ENCODE data around the gene KLHL15.
A peak's percentile ranks its signal among the peaks of the same experiment; 100 is the strongest.
"Not testable (repeated sequence)": the region's sequence is repeated elsewhere in the genome, so short reads cannot be mapped to it uniquely, and the experiment has no call there.

The KLHL15 gene, protein sequence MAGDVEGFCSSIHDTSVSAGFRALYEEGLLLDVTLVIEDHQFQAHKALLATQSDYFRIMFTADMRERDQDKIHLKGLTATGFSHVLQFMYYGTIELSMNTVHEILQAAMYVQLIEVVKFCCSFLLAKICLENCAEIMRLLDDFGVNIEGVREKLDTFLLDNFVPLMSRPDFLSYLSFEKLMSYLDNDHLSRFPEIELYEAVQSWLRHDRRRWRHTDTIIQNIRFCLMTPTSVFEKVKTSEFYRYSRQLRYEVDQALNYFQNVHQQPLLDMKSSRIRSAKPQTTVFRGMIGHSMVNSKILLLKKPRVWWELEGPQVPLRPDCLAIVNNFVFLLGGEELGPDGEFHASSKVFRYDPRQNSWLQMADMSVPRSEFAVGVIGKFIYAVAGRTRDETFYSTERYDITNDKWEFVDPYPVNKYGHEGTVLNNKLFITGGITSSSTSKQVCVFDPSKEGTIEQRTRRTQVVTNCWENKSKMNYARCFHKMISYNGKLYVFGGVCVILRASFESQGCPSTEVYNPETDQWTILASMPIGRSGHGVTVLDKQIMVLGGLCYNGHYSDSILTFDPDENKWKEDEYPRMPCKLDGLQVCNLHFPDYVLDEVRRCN

DNA sequence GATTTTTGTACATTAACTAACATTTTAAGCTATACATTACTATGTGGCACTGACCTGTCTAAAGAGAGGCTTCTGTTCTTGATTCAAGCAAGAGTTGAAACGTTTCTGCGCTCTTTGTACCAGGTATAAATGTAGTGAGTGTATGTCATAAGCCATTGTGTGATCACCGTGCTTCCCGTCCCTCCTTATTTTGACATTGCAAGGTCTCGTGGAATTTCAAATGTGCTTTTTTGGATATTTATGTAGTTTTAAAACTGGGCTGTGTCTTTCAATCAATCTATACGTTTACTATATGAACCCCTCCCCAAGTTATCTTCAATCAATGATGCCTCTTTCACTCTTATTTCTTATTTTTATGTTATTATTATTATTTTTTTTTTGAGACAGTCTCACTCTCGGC lies at the start of gene KLHL15:
TSS of gene KLHL15 (minus strand) at position 101 of the 400 bp plus-strand sequence. CDS start 20,493 bp downstream, outside the sequence.
- no peak for DNase-seq

DNA sequence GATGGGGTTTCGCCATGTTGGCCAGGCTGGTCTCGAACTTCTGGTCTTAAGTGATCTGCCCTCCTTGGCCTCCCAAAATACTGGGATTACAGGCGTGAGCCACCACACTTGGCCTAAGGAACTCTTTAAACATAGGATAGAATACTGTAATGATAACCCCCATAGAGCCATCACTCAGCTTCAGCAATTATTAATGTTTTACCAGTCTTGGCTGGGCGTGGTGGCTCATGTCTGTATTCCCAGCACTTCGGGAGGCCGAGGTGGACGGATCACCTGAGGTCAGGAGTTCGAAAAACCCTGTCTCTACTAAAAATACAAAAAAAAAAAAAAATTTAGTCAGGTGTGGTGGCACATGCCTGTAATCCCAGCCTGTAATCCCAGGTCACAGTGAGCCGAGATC lies 42.9 kb upstream of the KLHL15 start:
- DNase-seq: no peak

DNA sequence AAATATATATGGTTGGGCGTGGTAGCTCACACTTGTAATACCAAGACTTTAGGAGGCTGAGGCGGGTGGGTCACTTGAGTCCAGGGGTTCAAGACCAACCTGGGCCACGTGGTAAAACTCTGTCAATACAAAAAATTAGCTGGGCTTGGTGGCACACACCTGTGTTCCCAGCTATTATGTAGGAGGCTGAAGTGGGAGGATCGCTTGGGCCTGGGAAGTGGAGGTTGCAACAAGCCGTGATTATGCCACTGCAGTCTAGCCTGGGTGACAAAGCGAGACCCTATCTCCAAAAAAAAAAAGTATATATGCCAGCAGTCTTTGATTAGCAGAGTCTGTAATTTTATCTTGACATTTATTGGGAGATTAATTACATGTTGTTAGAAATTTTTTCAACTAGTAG lies 36.5 kb upstream of the KLHL15 start:
- DNase-seq: no peak

DNA sequence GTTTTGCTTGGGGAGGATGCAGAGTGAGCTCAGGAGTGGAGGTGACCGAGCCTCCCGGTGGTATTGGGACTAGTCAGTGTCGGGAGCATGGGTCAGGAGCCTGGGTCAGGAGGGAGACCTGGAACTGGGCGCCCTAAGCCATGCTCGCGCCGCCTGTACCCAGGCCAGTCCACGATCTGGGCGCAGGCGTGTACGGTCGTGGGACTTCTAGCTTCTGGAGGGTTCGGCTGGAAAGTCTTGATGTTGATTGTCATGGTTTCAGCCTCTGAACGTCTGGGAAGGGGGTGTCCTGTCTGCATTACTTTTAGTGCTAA lies 28.0 kb upstream of the KLHL15 start:
- DNase-seq: no peak

DNA sequence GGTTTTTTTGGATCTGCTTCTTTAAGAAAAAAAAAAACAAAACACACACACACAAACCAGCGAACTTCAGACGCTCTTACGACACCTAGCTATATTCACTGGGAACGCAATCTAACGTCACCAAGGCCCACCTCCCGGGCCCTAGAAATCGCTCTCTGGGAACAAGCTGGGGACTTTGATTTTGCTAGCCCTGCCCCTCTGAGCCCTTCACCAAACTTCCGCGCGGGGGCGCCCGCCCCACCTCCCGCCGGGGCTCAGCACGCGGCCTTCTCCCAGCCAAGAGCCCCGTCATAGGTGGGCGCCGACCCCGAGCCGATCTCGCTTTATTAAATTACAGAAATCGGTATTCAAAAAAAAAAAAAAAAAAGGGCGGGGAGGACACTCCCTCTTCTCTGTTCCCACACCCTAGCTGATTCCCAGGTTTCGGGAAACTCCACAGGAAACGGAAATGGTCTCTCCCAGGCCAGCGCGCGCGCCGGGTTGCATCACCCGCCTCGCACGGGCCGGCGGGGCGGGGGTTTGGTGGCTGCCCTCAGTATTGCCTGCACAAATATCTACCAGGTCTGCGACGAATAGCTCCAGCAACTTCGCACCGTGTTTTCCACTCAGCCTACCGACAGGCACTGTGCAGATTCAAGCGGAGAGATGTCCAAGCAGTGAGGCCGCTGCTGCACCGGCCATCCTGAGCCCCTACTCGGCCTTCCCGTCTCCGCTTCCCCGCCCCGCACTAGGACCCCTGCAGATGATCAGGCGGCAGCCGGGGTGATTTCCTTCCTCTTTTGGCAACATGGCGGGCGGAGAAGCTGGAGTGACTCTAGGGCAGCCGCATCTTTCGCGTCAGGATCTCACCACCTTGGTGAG lies 27.4 kb upstream of the KLHL15 start, which contains the start of gene EIF2S3:
TSS of gene EIF2S3 (plus strand) at position 775 of the 861 bp plus-strand sequence. CDS start at position 788, 13 bp downstream.
- DNase-seq: peak; percentile 90

DNA sequence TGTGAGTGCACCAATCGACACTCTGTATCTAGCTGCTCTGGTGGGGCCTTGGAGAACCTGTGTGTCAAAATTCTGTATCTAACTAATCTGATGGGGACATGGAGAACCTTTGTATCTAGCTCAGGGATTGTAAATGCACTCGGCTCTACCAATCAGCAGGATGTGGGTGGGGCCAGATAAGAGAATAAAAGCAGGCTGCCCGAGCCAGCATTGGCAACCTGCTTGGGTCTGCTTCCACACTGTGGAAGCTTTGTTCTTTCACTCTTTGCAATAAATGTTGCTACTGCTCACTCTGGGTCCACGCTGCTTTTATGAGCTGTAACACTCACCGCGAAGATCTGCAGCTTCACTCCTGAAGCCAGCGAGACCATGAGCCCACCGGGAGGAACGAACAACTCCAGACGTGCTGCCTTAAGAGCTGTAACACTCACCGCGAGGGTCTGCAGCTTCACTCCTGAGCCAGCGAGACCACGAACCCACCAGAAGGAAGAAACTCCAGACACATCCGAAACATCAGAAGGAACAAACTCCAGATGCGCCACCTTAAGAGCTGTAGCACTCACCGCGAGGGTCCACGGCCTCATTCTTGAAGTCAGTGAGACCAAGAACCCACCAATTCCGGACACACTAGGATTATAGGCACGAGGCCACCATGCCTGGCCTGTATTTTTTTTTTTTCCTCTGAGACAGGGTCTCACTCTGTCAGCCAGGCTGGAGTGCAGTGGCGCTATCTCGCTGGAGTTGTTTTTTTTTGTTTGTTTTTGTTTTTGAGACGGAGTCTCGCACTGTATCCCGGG lies 23.7 kb upstream of the KLHL15 start:
- DNase-seq: not testable (repeated sequence)

DNA sequence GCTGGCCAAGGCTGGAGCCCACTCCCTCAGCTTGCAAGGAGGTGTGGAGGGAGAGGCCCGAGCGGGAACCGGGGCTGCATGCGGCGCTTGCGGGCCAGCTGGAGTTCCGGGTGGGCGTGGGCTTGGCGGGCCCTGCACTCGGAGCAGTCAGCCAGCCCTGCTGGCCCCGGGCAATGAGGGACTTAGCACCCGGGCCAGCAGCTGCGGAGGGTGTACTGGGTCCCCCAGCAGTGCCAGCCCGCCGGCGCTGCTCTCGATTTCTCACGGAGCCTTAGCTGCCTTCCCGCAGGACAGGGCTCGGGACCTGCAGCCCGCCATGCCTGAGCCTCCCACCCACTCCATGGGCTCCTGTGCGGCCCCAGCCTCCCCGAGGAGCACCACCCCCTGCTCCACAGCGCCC lies 22.7 kb upstream of the KLHL15 start:
- not testable (repeated sequence) for DNase-seq

DNA sequence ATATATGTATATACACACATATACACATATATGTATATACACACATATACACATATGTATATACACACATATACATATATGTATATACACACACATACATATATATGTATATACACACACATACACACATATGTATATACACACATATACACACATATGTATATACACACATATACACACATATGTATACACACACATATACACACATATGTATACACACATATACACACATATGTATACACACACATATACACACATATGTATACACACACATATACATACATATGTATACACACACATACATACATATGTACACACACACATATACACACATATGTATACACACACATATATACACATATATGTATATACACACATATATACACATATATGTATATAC lies 19.1 kb upstream of the KLHL15 start:
- not testable (repeated sequence) for DNase-seq

DNA sequence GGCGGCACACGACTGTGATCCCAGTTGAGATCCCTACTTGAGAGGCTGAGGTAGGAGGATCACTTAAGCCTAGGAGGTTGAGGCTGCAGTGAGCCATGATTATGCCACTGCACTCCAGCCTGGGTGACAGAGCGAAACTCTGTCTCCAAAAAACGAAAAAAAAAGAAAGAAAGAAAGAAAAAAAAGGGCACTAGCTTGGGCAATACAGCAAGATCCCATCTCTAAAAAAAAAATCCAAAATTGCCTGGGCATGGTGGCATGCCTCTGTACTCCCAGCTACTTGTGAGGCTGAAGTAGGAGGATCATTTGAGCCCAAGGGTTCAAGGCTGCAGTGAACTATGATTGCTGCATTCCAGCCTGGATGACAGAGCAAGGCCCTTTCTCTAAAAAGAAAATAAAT lies 10.7 kb upstream of the KLHL15 start:
- no peak for DNase-seq

DNA sequence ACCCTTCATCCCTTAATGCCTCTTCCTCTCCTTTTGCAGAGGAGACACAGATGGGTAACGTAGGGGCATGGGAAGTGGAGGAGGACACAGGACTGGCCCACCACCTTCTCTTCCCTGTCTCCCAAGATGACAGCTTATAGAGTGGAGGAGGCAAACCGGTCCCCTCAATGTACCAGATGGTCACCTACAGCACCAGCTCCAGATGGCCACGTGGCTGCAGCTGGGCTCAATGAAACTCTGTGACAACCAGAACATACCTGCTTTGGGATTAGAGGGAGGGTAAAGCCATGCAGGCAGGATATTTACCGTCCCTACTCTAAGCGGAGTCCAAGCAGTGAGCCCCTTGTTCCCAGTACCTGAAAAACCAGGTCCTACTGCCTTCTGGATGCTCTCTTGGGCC lies 7.5 kb upstream of the KLHL15 start:
- no peak for DNase-seq

DNA sequence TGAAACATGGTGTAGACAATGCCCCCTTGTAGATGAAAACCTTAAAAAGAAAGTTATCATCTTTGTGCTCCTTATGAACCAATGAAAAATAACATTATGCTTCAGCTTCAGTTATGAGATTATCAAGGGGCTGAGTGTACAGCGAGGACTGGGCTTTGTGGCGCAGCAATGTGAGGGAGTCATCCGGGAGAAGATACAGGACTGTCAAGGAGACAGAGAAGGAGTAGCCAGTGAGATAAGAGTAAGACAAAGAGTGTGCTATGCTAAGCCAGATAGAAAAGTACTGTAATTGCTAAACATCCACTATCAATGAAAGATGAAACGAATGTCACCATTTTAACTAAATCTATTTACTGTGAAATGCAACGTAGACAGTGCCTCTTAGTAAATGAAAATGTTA lies 3.6 kb upstream of the KLHL15 start:
- DNase-seq: no peak

DNA sequence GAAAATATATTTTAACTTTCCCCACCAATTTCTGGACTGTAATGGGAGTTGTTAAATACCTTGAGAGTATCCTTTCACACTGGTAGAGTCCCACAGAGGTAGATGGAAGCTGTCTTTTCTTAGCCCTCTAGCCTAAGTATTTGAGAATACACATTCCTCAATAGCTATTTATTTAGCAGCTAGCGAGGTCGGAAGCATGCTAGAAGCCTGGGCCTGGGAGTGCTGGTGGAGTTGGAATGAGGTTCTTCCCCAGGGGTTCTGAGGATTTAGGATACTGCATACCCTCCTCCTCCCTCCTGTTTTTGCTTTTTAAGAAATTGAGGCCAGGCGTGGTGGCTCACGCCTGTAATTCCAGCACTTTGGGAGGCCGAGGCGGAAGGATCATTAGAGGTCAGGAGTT lies 999 bp upstream of the KLHL15 start:
- DNase-seq: no peak

DNA sequence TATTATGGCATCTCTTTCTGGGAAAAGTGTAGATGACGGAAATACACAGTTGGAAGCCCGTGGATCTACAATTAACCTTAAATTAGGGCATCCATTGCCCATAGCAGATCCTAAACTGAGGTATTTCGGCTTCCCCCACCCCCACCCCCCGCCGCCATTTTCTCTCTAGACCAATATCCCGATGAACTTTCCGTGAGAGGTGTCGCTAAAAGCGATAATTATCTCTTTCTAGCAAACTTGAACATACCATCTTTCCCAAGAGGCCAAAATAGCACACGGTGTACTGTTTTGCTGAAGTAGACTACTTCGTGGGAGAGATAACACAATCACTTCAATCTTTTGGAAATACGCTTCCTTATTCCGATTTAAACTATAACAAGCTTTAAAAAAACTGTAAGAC lies 554 bp downstream of the KLHL15 start:
- no peak for DNase-seq

DNA sequence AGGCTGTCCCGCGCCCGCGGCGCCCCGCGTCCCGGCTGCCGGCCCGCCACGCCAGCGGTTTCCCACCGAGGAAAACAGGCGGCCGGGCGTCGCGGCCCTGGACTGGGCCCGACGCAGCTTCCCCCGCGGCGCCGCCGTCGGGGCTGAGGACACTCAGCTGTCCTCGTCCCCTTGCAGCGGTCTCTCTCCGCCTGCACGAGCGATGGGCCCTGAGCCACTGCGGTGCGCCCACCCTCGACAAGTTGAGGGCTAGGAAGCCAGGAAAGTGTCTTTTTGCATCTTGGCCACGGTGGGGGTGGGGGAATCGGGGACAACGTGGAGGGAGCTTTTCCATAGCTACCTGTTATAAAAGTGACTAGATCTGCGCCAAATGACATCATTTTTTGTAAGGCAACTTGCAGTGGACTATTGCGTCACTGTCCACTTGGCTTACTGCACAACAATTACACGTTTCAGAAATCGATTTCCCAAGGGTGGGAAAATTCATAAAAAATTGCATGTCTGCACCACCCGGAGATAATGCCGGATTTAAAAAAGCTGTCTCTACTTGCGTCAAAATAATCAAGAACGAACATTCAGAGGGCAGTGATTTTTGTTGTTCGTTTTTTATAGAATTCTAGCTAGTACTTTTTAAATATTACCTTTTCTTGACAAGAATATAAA lies 1.1 kb downstream of the KLHL15 start:
- DNase-seq: no peak

DNA sequence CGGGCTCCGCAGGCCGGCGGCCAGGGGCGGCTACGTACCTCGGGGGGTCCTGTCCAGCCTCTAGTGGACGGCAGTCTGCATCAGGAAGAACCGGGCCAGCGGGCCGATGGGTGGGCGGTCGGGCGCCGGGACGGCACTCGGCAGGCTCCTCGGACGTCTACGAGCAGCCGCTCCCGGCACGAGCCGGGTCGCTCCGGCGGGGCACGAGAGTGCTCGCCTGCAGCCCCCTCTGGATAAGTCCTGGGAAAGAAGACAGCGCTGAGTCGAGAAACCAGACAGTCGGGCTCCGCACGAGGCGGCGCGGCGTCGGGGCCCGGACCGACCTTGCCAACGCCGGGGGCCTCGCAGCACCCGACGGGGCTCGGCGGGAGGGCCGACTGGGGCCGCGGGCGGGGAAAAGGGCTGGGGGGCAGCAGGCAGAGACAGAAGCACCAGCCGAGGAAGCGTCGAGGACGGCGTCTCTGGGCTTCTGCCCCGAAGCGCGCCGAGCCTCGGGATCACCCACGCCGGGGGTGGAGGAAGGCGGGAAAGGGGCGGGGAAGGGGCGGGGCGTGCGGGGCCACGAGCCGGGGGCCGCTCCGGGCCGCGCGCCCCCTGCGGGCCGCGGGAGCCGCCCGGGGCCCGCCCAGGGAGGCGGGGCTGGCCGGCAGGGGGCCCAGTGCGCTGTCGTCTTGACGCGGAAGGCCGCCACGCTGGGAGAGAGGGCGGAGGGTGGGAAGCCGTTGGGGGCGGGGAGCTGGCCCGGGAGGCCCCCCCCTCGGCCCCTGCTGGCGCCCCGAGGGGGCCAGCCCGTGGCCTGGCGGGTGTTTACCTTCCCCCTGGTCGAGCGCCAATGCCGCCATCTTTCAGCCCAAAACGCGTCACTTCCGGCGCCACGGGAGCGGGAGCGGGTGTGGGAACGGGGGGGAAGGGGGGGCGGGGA lies 1.9 kb downstream of the KLHL15 start:
- DNase-seq: peak; percentile 84

DNA sequence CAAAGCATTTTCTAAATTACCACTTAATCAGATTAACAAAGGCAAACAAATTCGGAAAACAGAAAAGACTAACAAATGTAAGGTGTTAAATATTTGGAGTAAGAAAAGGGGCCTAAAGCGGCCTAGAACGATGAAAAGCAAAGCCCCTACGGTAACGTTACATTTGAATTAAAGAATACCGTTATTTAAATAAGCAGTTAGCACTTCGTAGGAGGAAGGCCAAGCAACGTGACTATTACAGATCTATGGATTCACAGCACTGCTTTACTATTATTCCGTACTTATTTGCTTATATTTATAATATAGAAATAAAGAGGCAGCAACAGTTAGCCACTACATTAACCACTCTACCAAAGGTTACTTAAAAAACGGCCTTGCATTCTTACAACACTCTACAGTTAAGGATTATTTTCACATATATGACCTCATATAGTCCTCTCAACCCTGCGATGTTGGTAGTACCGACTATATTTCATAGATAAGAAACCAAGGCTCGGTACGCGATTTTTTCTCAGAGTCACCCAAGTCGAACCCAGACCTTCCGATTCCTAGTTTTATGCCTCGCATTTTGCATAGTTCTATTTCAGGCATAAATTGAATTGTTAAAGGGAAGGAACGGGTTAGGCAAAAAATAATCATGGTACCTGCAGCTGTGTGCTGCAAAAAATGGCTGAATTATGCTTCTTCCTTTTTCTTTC lies 2.9 kb downstream of the KLHL15 start:
- DNase-seq: no peak

DNA sequence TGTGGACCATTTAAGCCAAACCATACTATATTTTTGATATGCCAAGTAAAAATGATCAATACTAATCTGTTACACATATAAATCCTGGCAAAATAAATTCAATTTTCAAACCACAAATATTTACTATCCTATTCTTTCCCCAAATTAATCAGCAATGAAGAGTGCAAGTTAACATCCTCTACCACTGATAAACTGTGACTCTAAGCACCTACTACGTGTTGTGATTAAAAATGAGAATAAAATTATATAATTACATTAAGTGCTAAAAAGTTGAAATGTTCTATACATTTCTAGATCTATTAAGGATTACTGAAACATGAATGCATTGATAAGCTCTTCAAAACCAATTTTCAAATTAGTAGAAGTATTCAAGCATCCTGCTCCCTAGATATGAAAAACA lies 3.4 kb downstream of the KLHL15 start:
- no peak for DNase-seq

DNA sequence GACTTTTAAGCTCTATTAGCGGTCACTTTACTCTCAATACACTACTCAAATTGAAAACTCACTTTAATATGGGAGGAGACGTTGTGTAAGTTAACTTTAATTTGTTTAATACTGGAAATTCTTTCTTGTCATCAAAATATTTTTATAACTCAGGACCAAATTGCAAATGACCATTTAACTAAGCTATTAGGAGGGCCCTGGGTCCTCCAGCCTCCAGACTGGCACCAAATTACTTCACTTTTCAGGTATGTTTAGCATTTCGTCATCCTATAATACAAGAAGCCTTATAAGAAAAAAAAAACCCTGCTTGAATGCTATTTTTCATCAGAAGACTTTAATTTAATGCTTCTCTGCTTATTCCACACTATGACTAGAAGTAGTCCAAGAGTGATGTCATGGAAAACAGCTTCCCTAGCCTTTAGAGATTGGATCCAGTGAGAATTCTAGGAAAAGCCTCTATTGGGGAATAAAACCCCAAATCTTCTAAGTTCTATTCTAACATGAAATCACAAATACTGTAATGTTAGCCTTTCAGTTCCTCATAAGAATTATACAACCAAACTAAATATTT lies 6.6 kb downstream of the KLHL15 start:
- DNase-seq: no peak

DNA sequence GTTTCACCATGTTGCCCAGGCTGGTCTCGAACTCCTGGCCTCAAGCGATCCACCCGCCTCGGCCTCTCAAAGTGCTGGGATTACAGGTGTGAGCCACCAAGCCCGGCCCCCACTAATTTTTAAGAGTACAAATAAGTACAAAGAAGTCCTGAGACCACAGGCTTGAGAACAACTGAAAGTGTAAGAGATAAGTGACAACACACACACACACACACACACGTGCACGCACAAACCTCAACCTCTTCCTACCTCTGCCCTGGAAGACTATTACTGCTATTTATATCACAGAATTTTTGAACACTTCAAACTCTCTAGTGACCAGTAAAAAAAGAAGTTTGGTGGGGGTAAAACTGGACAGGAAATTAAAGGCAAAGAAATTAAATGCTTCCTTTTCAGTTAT lies 7.5 kb downstream of the KLHL15 start:
- DNase-seq: no peak

DNA sequence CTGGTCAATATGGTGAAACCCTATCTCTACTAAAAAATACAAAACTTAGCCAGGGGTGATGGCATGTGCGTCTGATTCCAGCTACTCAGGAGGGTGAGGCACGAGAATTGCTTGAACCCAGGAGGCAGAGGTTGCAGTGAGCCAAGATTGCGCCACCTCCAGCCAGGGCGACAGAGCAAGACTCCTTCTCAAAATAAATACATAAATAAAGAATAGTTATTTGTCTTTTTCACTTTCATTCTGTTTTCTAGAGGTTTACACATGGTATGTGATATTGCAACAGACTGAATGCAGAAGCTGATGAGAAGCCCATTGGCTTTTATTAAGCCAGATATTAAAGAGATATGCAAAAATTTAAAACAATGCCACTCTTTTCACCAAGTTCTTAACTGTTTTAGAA lies 8.2 kb downstream of the KLHL15 start:
- no peak for DNase-seq

Measured in amniotic stem cell (primary cell).